Measurements from ENCODE around the gene ACSF3.

ACSF3 gene

GRCh38 chr16:89061590-89062380 lies 31.9 kb upstream of the ACSF3 start:
- DNase-seq (ENCODE audit: low read depth) = no peak
- H3K4me3 ChIP-seq (ENCODE audit: low read depth, low read length) = no peak overlapping the region
- TF ChIP-seq, protein P1, sequence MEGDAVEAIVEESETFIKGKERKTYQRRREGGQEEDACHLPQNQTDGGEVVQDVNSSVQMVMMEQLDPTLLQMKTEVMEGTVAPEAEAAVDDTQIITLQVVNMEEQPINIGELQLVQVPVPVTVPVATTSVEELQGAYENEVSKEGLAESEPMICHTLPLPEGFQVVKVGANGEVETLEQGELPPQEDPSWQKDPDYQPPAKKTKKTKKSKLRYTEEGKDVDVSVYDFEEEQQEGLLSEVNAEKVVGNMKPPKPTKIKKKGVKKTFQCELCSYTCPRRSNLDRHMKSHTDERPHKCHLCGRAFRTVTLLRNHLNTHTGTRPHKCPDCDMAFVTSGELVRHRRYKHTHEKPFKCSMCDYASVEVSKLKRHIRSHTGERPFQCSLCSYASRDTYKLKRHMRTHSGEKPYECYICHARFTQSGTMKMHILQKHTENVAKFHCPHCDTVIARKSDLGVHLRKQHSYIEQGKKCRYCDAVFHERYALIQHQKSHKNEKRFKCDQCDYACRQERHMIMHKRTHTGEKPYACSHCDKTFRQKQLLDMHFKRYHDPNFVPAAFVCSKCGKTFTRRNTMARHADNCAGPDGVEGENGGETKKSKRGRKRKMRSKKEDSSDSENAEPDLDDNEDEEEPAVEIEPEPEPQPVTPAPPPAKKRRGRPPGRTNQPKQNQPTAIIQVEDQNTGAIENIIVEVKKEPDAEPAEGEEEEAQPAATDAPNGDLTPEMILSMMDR (IDR thresholded peaks at IDR 0.05; ENCODE audit: insufficient read depth, low read depth, low read length, missing control alignments) = no peak

- no peak for DNase-seq (ENCODE audit: low read depth)
- H3K4me3 ChIP-seq (ENCODE audit: low read depth, low read length) = no peak overlapping the region
- TF ChIP-seq, protein P1 (IDR thresholded peaks at IDR 0.05; ENCODE audit: insufficient read depth, low read depth, low read length, missing control alignments) = no peak
These were observed 31.0 kb upstream of the ACSF3 start for GRCh38 chr16:89062389-89063345.

GRCh38 chr16:89063768-89064320 lies 29.8 kb upstream of the ACSF3 start:
- H3K4me3 ChIP-seq (ENCODE audit: low read depth, low read length) = no peak overlapping the region
- DNase-seq (ENCODE audit: low read depth) = no peak
- TF ChIP-seq, protein P1 (IDR thresholded peaks at IDR 0.05; ENCODE audit: insufficient read depth, low read depth, low read length, missing control alignments) = no peak

- no peak for DNase-seq (ENCODE audit: low read depth)
- no peak overlapping the region for H3K4me3 ChIP-seq (ENCODE audit: low read depth, low read length)
- TF ChIP-seq, protein P1 (IDR thresholded peaks at IDR 0.05; ENCODE audit: insufficient read depth, low read depth, low read length, missing control alignments) = no peak
These were observed 28.8 kb upstream of the ACSF3 start for GRCh38 chr16:89064606-89065457.

DNA sequence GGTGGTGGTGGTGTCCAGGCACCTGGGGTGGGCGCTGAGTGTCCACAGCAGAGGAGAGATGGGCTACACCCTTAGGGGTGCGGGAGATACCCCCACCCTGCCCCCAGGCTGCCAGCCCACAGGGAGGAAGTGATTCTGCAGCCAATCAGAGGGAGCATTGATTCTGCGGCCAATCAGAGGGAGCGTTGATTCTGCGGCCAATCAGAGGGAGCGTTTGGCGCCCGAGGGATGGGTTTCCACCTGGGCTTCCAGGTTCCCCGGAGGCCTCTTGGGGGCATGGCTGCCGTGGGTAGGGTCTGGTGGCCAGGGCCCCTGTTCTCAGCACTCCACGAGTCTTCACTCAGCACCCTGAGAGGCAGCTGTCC lies 28.2 kb upstream of the ACSF3 start:
- no peak overlapping the region for H3K4me3 ChIP-seq (ENCODE audit: low read depth, low read length)
- TF ChIP-seq, protein P1 (IDR thresholded peaks at IDR 0.05; ENCODE audit: insufficient read depth, low read depth, low read length, missing control alignments) = no peak
- no peak for DNase-seq (ENCODE audit: low read depth)

DNA sequence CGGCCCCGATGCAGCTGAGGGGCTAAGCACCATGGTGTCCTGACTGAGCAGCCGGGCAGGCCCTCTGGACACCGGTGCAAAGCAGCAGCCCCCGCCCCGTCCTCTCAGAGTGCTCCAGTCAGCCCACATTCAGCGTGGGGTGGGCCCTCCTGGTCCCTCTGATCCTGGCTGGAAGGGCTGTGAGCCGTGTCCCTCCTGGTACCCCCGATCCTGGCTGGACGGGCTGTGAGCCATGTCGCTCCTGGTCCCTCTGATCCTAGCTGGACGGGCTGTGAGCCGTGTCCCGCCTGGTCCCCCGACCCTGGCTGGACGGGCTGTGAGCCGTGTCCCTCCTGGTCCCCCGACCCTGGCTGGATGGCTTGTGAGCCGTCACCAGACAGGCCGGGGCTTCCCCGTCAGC lies 26.9 kb upstream of the ACSF3 start:
- DNase-seq (ENCODE audit: low read depth) = no peak
- TF ChIP-seq, protein P1 (IDR thresholded peaks at IDR 0.05; ENCODE audit: insufficient read depth, low read depth, low read length, missing control alignments) = no peak
- H3K4me3 ChIP-seq (ENCODE audit: low read depth, low read length) = no peak overlapping the region

Measured in GM12865 (cell line).